ENCODE data around the gene MAN1A2. TPM values are rescaled to one million over a fixed set of nuclear protein-coding genes. Genes with fewer than 3 reads are reported as not detected.

Gene MAN1A2
- total RNA-seq, 4 donors from 2014 or later: 55.0 to 84.2 (median 79.8) TPM

DNA sequence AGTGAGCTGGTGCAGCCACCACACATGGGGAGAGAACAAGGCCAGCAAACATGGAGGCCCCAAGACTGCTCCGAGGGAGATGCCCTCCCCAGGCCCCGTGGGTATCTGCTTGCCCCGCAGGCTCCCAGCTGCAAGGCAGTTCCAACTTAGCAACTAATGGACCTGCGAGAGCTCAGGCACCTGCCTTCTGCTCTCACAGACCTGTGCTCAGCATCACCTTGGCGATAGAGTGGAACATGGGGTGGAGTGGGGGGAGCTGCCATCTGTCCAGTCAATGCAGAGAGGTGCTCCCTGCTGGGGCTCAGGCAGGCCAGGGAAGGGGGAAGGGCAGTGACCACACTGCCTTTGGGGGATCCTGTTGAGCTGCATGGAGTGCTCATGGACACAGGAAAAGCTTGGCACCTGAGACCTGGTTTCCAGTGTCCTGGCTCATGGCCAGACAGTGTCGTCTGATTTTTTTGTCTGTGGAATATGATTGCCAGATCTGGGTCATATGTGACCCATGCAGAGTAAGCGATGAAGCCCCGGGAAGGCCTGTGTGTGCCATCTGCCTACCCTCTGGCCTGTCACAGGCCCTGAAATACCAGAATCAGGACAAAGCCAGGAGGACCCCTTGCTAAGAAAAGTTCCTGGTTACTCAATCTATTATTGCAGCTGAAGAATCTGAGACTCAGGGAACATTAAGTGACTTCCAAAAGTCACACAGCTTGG, 198.7 kb downstream of the MAN1A2 start:
- no peaks in the 10 kb centered on the region for H3K9me3 ChIP-seq
- intact Hi-C loops (cut with DNase I): no loop called here
- WGBS, 2 donors: 72 to 74% methylated on average over 3 to 7 of the region's 8 CpGs
- no peak for DNase-seq
- no peak overlapping the region for H3K4me3 ChIP-seq (replicated peaks in 1 of 3)
- H3K27me3 ChIP-seq: no peaks in the 10 kb centered on the region
- TF ChIP-seq POLR2A (IDR thresholded peaks at IDR 0.05): no peak
- TF ChIP-seq, protein P1, sequence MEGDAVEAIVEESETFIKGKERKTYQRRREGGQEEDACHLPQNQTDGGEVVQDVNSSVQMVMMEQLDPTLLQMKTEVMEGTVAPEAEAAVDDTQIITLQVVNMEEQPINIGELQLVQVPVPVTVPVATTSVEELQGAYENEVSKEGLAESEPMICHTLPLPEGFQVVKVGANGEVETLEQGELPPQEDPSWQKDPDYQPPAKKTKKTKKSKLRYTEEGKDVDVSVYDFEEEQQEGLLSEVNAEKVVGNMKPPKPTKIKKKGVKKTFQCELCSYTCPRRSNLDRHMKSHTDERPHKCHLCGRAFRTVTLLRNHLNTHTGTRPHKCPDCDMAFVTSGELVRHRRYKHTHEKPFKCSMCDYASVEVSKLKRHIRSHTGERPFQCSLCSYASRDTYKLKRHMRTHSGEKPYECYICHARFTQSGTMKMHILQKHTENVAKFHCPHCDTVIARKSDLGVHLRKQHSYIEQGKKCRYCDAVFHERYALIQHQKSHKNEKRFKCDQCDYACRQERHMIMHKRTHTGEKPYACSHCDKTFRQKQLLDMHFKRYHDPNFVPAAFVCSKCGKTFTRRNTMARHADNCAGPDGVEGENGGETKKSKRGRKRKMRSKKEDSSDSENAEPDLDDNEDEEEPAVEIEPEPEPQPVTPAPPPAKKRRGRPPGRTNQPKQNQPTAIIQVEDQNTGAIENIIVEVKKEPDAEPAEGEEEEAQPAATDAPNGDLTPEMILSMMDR (IDR thresholded peaks at IDR 0.05): no peak
- H3K27ac ChIP-seq: no peak overlapping the region
- H3K36me3 ChIP-seq: no peaks in the 10 kb centered on the region
- peaks cover 18 to 28% of the 10 kb centered on the region in 2 donors for H3K4me1 ChIP-seq

DNA sequence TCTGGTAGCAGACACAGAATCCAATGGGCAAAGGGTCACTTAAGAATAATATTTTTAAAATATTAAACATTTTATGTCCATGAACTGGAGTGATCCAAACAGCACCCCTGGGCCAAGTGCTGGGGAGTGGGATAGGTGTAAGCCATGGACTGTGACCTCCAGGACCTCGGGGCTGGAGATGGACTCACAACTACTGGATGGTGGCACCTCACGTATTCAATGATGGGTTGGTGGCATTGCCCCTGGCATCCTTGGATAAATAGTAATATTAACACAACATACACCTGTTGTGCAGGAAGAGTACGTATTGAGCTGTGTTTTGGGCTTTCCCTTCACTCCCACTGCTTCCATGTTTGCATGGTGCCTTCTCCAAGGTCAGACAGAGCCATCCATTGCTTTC, 199.3 kb downstream of the MAN1A2 start:
- 95 to 99% methylated on average over 3 of the region's 3 CpGs for WGBS, 2 donors
- no peak for DNase-seq
- no peaks in the 10 kb centered on the region for H3K36me3 ChIP-seq
- H3K27ac ChIP-seq: no peak overlapping the region
- TF ChIP-seq, protein P1 (IDR thresholded peaks at IDR 0.05): no peak
- H3K9me3 ChIP-seq: no peaks in the 10 kb centered on the region
- H3K4me1 ChIP-seq: peaks cover 16 to 27% of the 10 kb centered on the region in 2 donors
- no peak overlapping the region for H3K4me3 ChIP-seq (replicated peaks in 1 of 3)
- intact Hi-C loops (cut with DNase I): no loop called here
- H3K27me3 ChIP-seq: no peaks in the 10 kb centered on the region

DNA sequence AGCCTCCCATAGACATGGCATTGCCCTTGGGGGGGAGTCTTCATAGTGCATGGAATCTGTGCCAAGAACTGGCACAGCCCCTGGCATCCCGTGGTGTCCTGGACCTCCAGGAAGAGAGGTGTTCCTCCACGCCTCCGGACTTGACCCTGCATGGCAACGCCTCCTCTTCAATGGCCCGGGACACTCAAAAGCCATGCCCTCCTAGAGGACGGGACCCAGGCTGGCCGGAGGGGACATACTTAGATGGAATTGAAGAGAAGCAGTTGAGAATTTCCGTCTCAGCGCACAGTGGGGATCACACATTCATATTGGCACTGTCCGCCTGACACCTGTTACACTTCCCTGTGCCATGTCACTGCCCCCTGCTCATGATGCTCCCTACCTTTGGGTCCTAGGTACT, 200.2 kb downstream of the MAN1A2 start:
- no peaks in the 10 kb centered on the region for H3K36me3 ChIP-seq
- WGBS, 2 donors: 92 to 98% methylated on average over 10 of the region's 10 CpGs

DNA sequence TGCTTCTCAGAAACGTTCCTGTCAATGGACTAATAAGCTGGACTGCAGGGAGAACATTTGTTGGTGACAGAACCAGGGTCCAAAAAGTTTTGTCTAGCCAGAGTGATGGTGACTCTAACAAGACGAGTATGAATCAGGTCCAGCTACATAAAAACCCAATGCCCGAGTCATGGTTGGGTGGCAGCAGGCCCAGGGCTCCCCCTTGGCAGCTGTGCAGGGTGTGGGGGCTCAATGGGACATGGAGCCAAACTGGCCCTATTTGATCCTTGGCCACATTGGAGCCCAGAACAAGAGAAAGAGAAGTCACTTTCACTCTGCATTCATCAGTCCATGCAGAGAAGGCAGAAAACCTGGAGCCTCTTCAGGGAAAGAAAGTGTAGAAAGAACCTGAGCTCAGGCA, 200.7 kb downstream of the MAN1A2 start:
- 74 to 87% methylated on average over 3 of the region's 3 CpGs for WGBS, 2 donors
- TF ChIP-seq, protein P1 (IDR thresholded peaks at IDR 0.05): no peak
- no peak for TF ChIP-seq POLR2A (IDR thresholded peaks at IDR 0.05)
- H3K4me3 ChIP-seq (replicated peaks in 1 of 3): no peak overlapping the region
- DNase-seq: no peak
- no peaks in the 10 kb centered on the region for H3K36me3 ChIP-seq
- intact Hi-C loops (cut with DNase I): no loop called here
- peaks cover 15 to 28% of the 10 kb centered on the region in 2 donors for H3K4me1 ChIP-seq
- no peak overlapping the region for H3K27ac ChIP-seq
- H3K9me3 ChIP-seq: no peaks in the 10 kb centered on the region
- no peaks in the 10 kb centered on the region for H3K27me3 ChIP-seq

More for the DNA sequence above, 200.2 kb downstream of the MAN1A2 start:
- no peak for DNase-seq
- Histone ChIP-seq H3K27me3 (no peaks in the 10 kb centered on the region), H3K4me1 (peaks cover 17 to 31% of the 10 kb centered on the region in 2 donors), H3K9me3 (no peaks in the 10 kb centered on the region), H3K27ac (no peak overlapping the region), H3K4me3 (replicated peaks in 1 of 3) (no peak overlapping the region)
- TF ChIP-seq, protein P1 (IDR thresholded peaks at IDR 0.05): no peak
- TF ChIP-seq POLR2A (IDR thresholded peaks at IDR 0.05): no peak
- intact Hi-C loops (cut with DNase I): no loop called here

DNA sequence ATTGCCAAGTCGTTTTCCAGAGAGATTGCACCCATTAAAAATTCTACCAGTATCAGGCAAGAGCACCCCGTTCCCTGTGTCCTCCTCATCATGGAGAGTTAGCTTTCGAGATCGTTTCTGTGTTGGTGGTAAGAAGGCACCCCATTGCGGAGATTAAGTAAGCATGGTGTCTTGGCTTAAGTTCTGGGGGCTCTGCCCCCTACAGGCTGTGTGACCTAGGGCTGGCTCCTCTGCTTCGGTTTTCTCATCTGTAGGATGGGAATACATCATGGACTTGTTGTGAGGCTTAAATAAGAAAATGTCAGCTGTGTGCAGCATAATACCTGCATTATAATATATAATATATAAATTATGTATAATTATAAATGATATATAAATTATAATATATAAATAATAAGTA, 201.8 kb downstream of the MAN1A2 start:
- no peak for TF ChIP-seq POLR2A (IDR thresholded peaks at IDR 0.05)
- TF ChIP-seq, protein P1 (IDR thresholded peaks at IDR 0.05): no peak
- Histone ChIP-seq H3K27me3 (no peaks in the 10 kb centered on the region), H3K4me3 (replicated peaks in 1 of 3) (no peak overlapping the region), H3K9me3 (no peaks in the 10 kb centered on the region), H3K4me1 (peaks cover 15 to 25% of the 10 kb centered on the region in 2 donors), H3K36me3 (no peaks in the 10 kb centered on the region), H3K27ac (no peak overlapping the region)
- intact Hi-C loops (cut with DNase I): no loop called here
- WGBS, 2 donors: 90 to 94% methylated on average over 6 of the region's 6 CpGs
- DNase-seq: no peak
